ENCODE results near the gene SEMA7A.

GRCh38 chr15:74428970-74429780 is 4.6 kb downstream of the SEMA7A start:
- no peak for TF ChIP-seq CTCF (conservative IDR thresholded peaks at IDR 0.05)
- TF ChIP-seq ZFX (IDR thresholded peaks at IDR 0.05) = no peak

Measured in C4-2B (cell line).